ENCODE measurements around the gene ATF7. TPM values are rescaled to one million over a fixed set of nuclear protein-coding genes. Genes with fewer than 3 reads are reported as not detected.
"Not testable (repeated sequence)": the region's sequence is repeated elsewhere in the genome, so short reads cannot be mapped to it uniquely, and the experiment has no call there.

Gene ATF7
- total RNA-seq, 5 donors from 2014 or later (not counting 1 experiment from before 2014, with no cell fraction given), result 18.9 to 29.6 (median 27.1) TPM

- ChIA-PET POLR2A (no interaction called here), CTCF (no interaction called here)
- ATAC-seq (replicated peaks in 1 of 4), result no peak
- Mint-ChIP-seq H3K4me3 (no peak overlapping the region), H3K27ac (peak overlapping the region; percentile 40 to 55), H3K4me1 (peaks cover 3 to 13% (median 8%) of the 10 kb centered on the region in 3 donors), H3K27me3 (no peaks in the 10 kb centered on the region), H3K36me3 (peaks cover 19% of the 10 kb centered on the region), H3K9me3 (no peaks in the 10 kb centered on the region)
- no peak for DNase-seq
- H3K9me3 ChIP-seq, result no peaks in the 10 kb centered on the region
- no peaks in the 10 kb centered on the region for H3K27me3 ChIP-seq (replicated peaks in 1 of 2; ENCODE audit: control insufficient read depth in 2 of 2, extremely low read depth in 1 of 2, insufficient read depth in 2 of 2, low read length in 1 of 2)
- H3K4me1 ChIP-seq (ENCODE audit: control insufficient read depth in 1 of 2, extremely low read depth in 1 of 2, insufficient read depth in 2 of 2, low read length in 2 of 2), result peaks cover 0 to 19% of the 10 kb centered on the region in 2 experiments
- WGBS (ENCODE audit: insufficient coverage), result no CpG with 5 or more reads among the region's 4 CpGs
- H3K27ac ChIP-seq (ENCODE audit: low read length), result no peak overlapping the region
- H3K36me3 ChIP-seq (ENCODE audit: control insufficient read depth in 2 of 2, extremely low read depth in 1 of 2, insufficient read depth in 1 of 2, low read length in 1 of 2), result peaks cover 20 to 81% of the 10 kb centered on the region in 2 donors
- H3K4me3 ChIP-seq (ENCODE audit: control insufficient read depth in 1 of 2, extremely low read depth in 1 of 2, low read length in 1 of 2), result no peak overlapping the region
Measured at GRCh38 chr12:53483979-53484377, 142.2 kb downstream of the ATF7 start.

GRCh38 chr12:53483225-53483978, 142.8 kb downstream of the ATF7 start:
- Mint-ChIP-seq H3K27me3 (no peaks in the 10 kb centered on the region), H3K4me1 (peaks cover 3 to 13% (median 11%) of the 10 kb centered on the region in 3 donors), H3K9me3 (no peaks in the 10 kb centered on the region), H3K4me3 (no peak overlapping the region), H3K36me3 (peaks cover 21% of the 10 kb centered on the region), H3K27ac (peak overlapping the region; percentile 40 to 55)
- no peak for DNase-seq
- Histone ChIP-seq H3K9me3 (no peaks in the 10 kb centered on the region), H3K4me3 (ENCODE audit: control insufficient read depth in 1 of 2, extremely low read depth in 1 of 2, low read length in 1 of 2) (no peak overlapping the region), H3K4me1 (ENCODE audit: control insufficient read depth in 1 of 2, extremely low read depth in 1 of 2, insufficient read depth in 2 of 2, low read length in 2 of 2) (peaks cover 0 to 19% of the 10 kb centered on the region in 2 experiments), H3K27me3 (replicated peaks in 1 of 2; ENCODE audit: control insufficient read depth in 2 of 2, extremely low read depth in 1 of 2, insufficient read depth in 2 of 2, low read length in 1 of 2) (no peaks in the 10 kb centered on the region), H3K36me3 (ENCODE audit: control insufficient read depth in 2 of 2, extremely low read depth in 1 of 2, insufficient read depth in 1 of 2, low read length in 1 of 2) (peaks cover 20 to 87% of the 10 kb centered on the region in 2 donors), H3K27ac (ENCODE audit: low read length) (no peak overlapping the region)
- ATAC-seq (replicated peaks in 1 of 4), result no peak
- CTCF ChIA-PET, result interaction anchor here in 1 of 2 donors (0.7 kb wide), 1 partner anchor 9 kb away, joined by 3 read pairs; no protein-coding TSS in a partner anchor
- WGBS (ENCODE audit: insufficient coverage), result 100% methylated on average over 5 of the region's 9 CpGs
- POLR2A ChIA-PET, result interaction anchor here in 1 of 2 donors (0.5 kb wide), 1 partner anchor 76 kb away, joined by 4 read pairs; no protein-coding TSS in a partner anchor

- H3K4me3 ChIP-seq (ENCODE audit: control insufficient read depth in 1 of 2, extremely low read depth in 1 of 2, low read length in 1 of 2), result no peak overlapping the region
- ChIA-PET CTCF (interaction anchor here in 1 of 2 donors (1.6 kb wide), 1 partner anchor 26 kb away, joined by 5 read pairs; no protein-coding TSS in a partner anchor), POLR2A (interaction anchor here in 1 of 2 donors (1.5 kb wide), 1 partner anchor 11 kb away, joined by 5 read pairs; no protein-coding TSS in a partner anchor)
- peaks cover 20 to 90% of the 10 kb centered on the region in 2 donors for H3K36me3 ChIP-seq (ENCODE audit: control insufficient read depth in 2 of 2, extremely low read depth in 1 of 2, insufficient read depth in 1 of 2, low read length in 1 of 2)
- no peaks in the 10 kb centered on the region for H3K9me3 Mint-ChIP-seq
- H3K4me3 Mint-ChIP-seq, result no peak overlapping the region
- no peaks in the 10 kb centered on the region for H3K27me3 ChIP-seq (replicated peaks in 1 of 2; ENCODE audit: control insufficient read depth in 2 of 2, extremely low read depth in 1 of 2, insufficient read depth in 2 of 2, low read length in 1 of 2)
- peaks cover 0 to 19% of the 10 kb centered on the region in 2 experiments for H3K4me1 ChIP-seq (ENCODE audit: control insufficient read depth in 1 of 2, extremely low read depth in 1 of 2, insufficient read depth in 2 of 2, low read length in 2 of 2)
- WGBS (ENCODE audit: insufficient coverage), result 89% methylated on average over 12 of the region's 18 CpGs
- no peaks in the 10 kb centered on the region for H3K9me3 ChIP-seq
- no peaks in the 10 kb centered on the region for H3K27me3 Mint-ChIP-seq
- ATAC-seq (replicated peaks in 1 of 4), result no peak
- H3K4me1 Mint-ChIP-seq, result peaks cover 3 to 13% (median 10%) of the 10 kb centered on the region in 3 donors
- H3K27ac Mint-ChIP-seq, result no peak overlapping the region
- no peak for DNase-seq
- H3K27ac ChIP-seq (ENCODE audit: low read length), result no peak overlapping the region
- H3K36me3 Mint-ChIP-seq, result peaks cover 21% of the 10 kb centered on the region
Measured at GRCh38 chr12:53482626-53483168, 143.5 kb downstream of the ATF7 start.

- peak in 2 of 4 experiments; percentile 45 to 53 for ATAC-seq (replicated peaks in 1 of 4)
- CTCF ChIA-PET, result interaction anchor here (0.7 to 1.6 kb wide), 3 partner anchors 20 to 32 kb away, joined by 4 to 7 read pairs (median 5); no protein-coding TSS in a partner anchor
- WGBS (ENCODE audit: insufficient coverage), result no CpG with 5 or more reads among the region's 9 CpGs
- Mint-ChIP-seq H3K27me3 (no peaks in the 10 kb centered on the region), H3K4me1 (peaks cover 3 to 13% (median 10%) of the 10 kb centered on the region in 3 donors), H3K27ac (peak overlapping the region; percentile 17 to 25), H3K4me3 (no peak overlapping the region), H3K9me3 (no peaks in the 10 kb centered on the region), H3K36me3 (peaks cover 22% of the 10 kb centered on the region)
- Histone ChIP-seq H3K4me1 (ENCODE audit: control insufficient read depth in 1 of 2, extremely low read depth in 1 of 2, insufficient read depth in 2 of 2, low read length in 2 of 2) (peaks cover 0 to 17% of the 10 kb centered on the region in 2 experiments), H3K4me3 (ENCODE audit: control insufficient read depth in 1 of 2, extremely low read depth in 1 of 2, low read length in 1 of 2) (no peak overlapping the region), H3K27me3 (replicated peaks in 1 of 2; ENCODE audit: control insufficient read depth in 2 of 2, extremely low read depth in 1 of 2, insufficient read depth in 2 of 2, low read length in 1 of 2) (no peaks in the 10 kb centered on the region), H3K36me3 (ENCODE audit: control insufficient read depth in 2 of 2, extremely low read depth in 1 of 2, insufficient read depth in 1 of 2, low read length in 1 of 2) (peaks cover 20 to 90% of the 10 kb centered on the region in 2 donors), H3K27ac (ENCODE audit: low read length) (no peak overlapping the region), H3K9me3 (no peaks in the 10 kb centered on the region)
- POLR2A ChIA-PET, result interaction anchor here (0.6 to 1.5 kb wide), 4 partner anchors 9 to 68 kb away, joined by 3 to 8 read pairs (median 4); no protein-coding TSS in a partner anchor
- peak in 2 of 35 experiments; percentile 37 to 40 for DNase-seq
Measured at GRCh38 chr12:53481939-53482586, 144.1 kb downstream of the ATF7 start.

- Mint-ChIP-seq H3K4me1 (peaks cover 8 to 17% (median 14%) of the 10 kb centered on the region in 3 donors), H3K36me3 (peaks cover 28% of the 10 kb centered on the region)
- POLR2A ChIA-PET, result interaction anchor here (0.6 to 1.5 kb wide), 5 partner anchors 10 to 281 kb away, joined by 3 to 8 read pairs (median 4); no protein-coding TSS in a partner anchor
Measured at GRCh38 chr12:53481458-53481857, 144.7 kb downstream of the ATF7 start.

More at GRCh38 chr12:53481458-53481857, 144.7 kb downstream of the ATF7 start:
- H3K4me3 ChIP-seq (ENCODE audit: control insufficient read depth in 1 of 2, extremely low read depth in 1 of 2, low read length in 1 of 2); DNase-seq; ATAC-seq (replicated peaks in 1 of 4); H3K27me3 Mint-ChIP-seq; H3K27me3 ChIP-seq (replicated peaks in 1 of 2; ENCODE audit: control insufficient read depth in 2 of 2, extremely low read depth in 1 of 2, insufficient read depth in 2 of 2, low read length in 1 of 2); H3K27ac Mint-ChIP-seq; H3K4me3 Mint-ChIP-seq; H3K9me3 Mint-ChIP-seq; H3K27ac ChIP-seq (ENCODE audit: low read length); H3K9me3 ChIP-seq: not testable (repeated sequence)
- peaks cover 0 to 11% of the 10 kb centered on the region in 2 experiments for H3K4me1 ChIP-seq (ENCODE audit: control insufficient read depth in 1 of 2, extremely low read depth in 1 of 2, insufficient read depth in 2 of 2, low read length in 2 of 2)
- CTCF ChIA-PET, result interaction anchor here (0.7 to 1.6 kb wide), 4 partner anchors 16 to 33 kb away, joined by 3 to 7 read pairs (median 4); no protein-coding TSS in a partner anchor
- WGBS (ENCODE audit: insufficient coverage), result 95% methylated on average over 6 of the region's 6 CpGs
- peaks cover 20 to 90% of the 10 kb centered on the region in 2 donors for H3K36me3 ChIP-seq (ENCODE audit: control insufficient read depth in 2 of 2, extremely low read depth in 1 of 2, insufficient read depth in 1 of 2, low read length in 1 of 2)
